Karpas-422 (cell line): ENCODE measurements around the gene CEMP1. TPM values are rescaled to one million over a fixed set of nuclear protein-coding genes. Genes with fewer than 3 reads are reported as not detected.
"Not testable (repeated sequence)": the region's sequence is repeated elsewhere in the genome, so short reads cannot be mapped to it uniquely, and the experiment has no call there.

Experiments
- DNase-seq: peaks from one replicate; pipeline ENCODE4 v3.0.0-alpha.2; 2015
- H2AFZ ChIP-seq: fragments of 200-600 bp; sonication (generic); 2 replicates; pipeline ENCODE4 v1.6.1; 2014; ENCODE audit warnings: antibody characterized with exemption, low read length, mixed read lengths
- H3K27ac ChIP-seq: fragments of 200-600 bp; sonication (generic); 2 replicates; pipeline ENCODE4 v1.5.1; 2014; ENCODE audit warnings: mild to moderate bottlenecking, low read length, moderate library complexity
- H3K27me3 ChIP-seq: fragments of 200-600 bp; sonication (generic); 2 replicates; pipeline ENCODE4 v1.6.1; 2014; ENCODE audit warnings: low read length, mixed read lengths
- H3K36me3 ChIP-seq: fragments of 200-600 bp; sonication (generic); 2 replicates; pipeline ENCODE4 v1.6.1; 2014; ENCODE audit warnings: low read length, mixed read lengths; ENCODE audit not compliant: insufficient read depth
- H3K4me1 ChIP-seq: fragments of 200-600 bp; sonication (generic); 2 replicates; pipeline ENCODE4 v1.6.1; 2014; ENCODE audit warnings: mild to moderate bottlenecking, low read length, mixed read lengths
- H3K4me2 ChIP-seq: fragments of 200-600 bp; sonication (generic); 2 replicates; pipeline ENCODE4 v1.6.1; 2014; ENCODE audit warnings: low read length, low read depth, mild to moderate bottlenecking; ENCODE audit not compliant: poor library complexity, severe bottlenecking
- H3K4me3 ChIP-seq: fragments of 200-600 bp; sonication (generic); 2 replicates; pipeline ENCODE4 v1.5.1; 2014; ENCODE audit warnings: mild to moderate bottlenecking, antibody characterized with exemption, low read length, mixed read lengths
- H3K79me2 ChIP-seq: fragments of 200-600 bp; sonication (generic); 2 replicates; pipeline ENCODE4 v1.6.1; 2014; ENCODE audit warnings: mild to moderate bottlenecking, low read length, mixed read lengths
- H3K9ac ChIP-seq: fragments of 200-600 bp; sonication (generic); 2 replicates; pipeline ENCODE4 v1.6.0; 2014; ENCODE audit warnings: low read length
- H3K9me2 ChIP-seq: fragments of 200-600 bp; sonication (generic), shearing (Covaris generic); replicated peaks from 2 replicates; pipeline ENCODE4 v1.6.0; 2014; ENCODE audit warnings: mild to moderate bottlenecking, low read length, moderate library complexity; ENCODE audit not compliant: insufficient read depth
- H3K9me3 ChIP-seq: fragments of 300-700, 200-600 bp; sonication (generic); 2 replicates; pipeline ENCODE4 v1.6.1; 2014; ENCODE audit warnings: low read length, mixed read lengths
- H4K20me1 ChIP-seq: fragments of 200-600 bp; sonication (generic); 2 replicates; pipeline ENCODE4 v1.6.1; 2014; ENCODE audit warnings: mild to moderate bottlenecking, antibody characterized with exemption, low read length, low read depth; ENCODE audit not compliant: insufficient read depth
- total RNA-seq: library from RNA; depleted of rRNA; stranded (reverse); fragments of >200 nt; shearing (Covaris generic); gene quantifications from 2 replicates; pipeline ENCODE4 v1.2.3, GENCODE V29; 2014; ENCODE audit warnings: low replicate concordance

Gene CEMP1
- total RNA-seq, 1 experiment from 2014 or later: not detected

GRCh38 chr16:2533142-2533755, 2.0 kb upstream of the CEMP1 start:
- H3K9ac ChIP-seq: peak overlapping the region; percentile 83

GRCh38 chr16:2532494-2533141, 1.4 kb upstream of the CEMP1 start:
- H4K20me1 ChIP-seq: no peaks in the 10 kb centered on the region
- no peaks in the 10 kb centered on the region for H3K27me3 ChIP-seq
- DNase-seq: peak; percentile 79
- peak overlapping the region; percentile 98 for H3K4me2 ChIP-seq
- peaks cover 27% of the 10 kb centered on the region for H3K4me1 ChIP-seq
- H3K79me2 ChIP-seq: no peaks in the 10 kb centered on the region
- H3K9ac ChIP-seq: peak overlapping the region; percentile 83
- peak overlapping the region; percentile 80 for H3K4me3 ChIP-seq
- no peaks in the 10 kb centered on the region for H3K9me2 ChIP-seq
- H2AFZ ChIP-seq: peak overlapping the region; percentile 72; the same call in 1 of the 2 replicates
- no peaks in the 10 kb centered on the region for H3K9me3 ChIP-seq
- no peaks in the 10 kb centered on the region for H3K36me3 ChIP-seq
- H3K27ac ChIP-seq: peak overlapping the region; percentile 84

More at GRCh38 chr16:2533142-2533755, 2.0 kb upstream of the CEMP1 start:
- not testable (repeated sequence) for H3K27me3 ChIP-seq, H3K36me3 ChIP-seq, H3K79me2 ChIP-seq, H4K20me1 ChIP-seq, H3K9me2 ChIP-seq, H3K9me3 ChIP-seq, DNase-seq
- peak overlapping the region; percentile 80 for H3K4me3 ChIP-seq
- H2AFZ ChIP-seq: 0 out of 2 replicates have a peak overlapping the region, but pooled peaks have one; percentile 72
- peaks cover 27% of the 10 kb centered on the region for H3K4me1 ChIP-seq
- H3K27ac ChIP-seq: peak overlapping the region; percentile 84
- H3K4me2 ChIP-seq: peak overlapping the region; percentile 98

- H3K9me2 ChIP-seq: no peaks in the 10 kb centered on the region
These were observed 687 bp upstream of the CEMP1 start for GRCh38 chr16:2531696-2532493.

GRCh38 chr16:2530629-2531318, 434 bp downstream of the CEMP1 start:
- Histone ChIP-seq H2AFZ (no peak overlapping the region), H3K4me2 (peak overlapping the region; percentile 98), H3K4me3 (no peak overlapping the region), H3K9me2 (no peaks in the 10 kb centered on the region), H3K4me1 (peaks cover 21% of the 10 kb centered on the region), H3K9ac (peak overlapping the region; percentile 73), H3K9me3 (no peaks in the 10 kb centered on the region), H4K20me1 (no peaks in the 10 kb centered on the region), H3K79me2 (no peaks in the 10 kb centered on the region), H3K27me3 (no peaks in the 10 kb centered on the region), H3K27ac (peak overlapping the region; percentile 41; the same call in 1 of the 2 replicates), H3K36me3 (no peaks in the 10 kb centered on the region)
- DNase-seq: no peak

More at GRCh38 chr16:2531696-2532493, 687 bp upstream of the CEMP1 start:
- H3K27ac ChIP-seq: peak overlapping the region; percentile 84
- no peaks in the 10 kb centered on the region for H3K36me3 ChIP-seq
- peak overlapping the region; percentile 98 for H3K4me2 ChIP-seq
- no peaks in the 10 kb centered on the region for H4K20me1 ChIP-seq
- peak overlapping the region; percentile 72; the same call in 1 of the 2 replicates for H2AFZ ChIP-seq
- no peaks in the 10 kb centered on the region for H3K27me3 ChIP-seq
- peak overlapping the region; percentile 83 for H3K9ac ChIP-seq
- no peaks in the 10 kb centered on the region for H3K9me3 ChIP-seq
- H3K4me1 ChIP-seq: peaks cover 22% of the 10 kb centered on the region
- DNase-seq: peak; percentile 99
- H3K79me2 ChIP-seq: no peaks in the 10 kb centered on the region
- peak overlapping the region; percentile 80 for H3K4me3 ChIP-seq

- no peaks in the 10 kb centered on the region for H3K79me2 ChIP-seq
- no peaks in the 10 kb centered on the region for H4K20me1 ChIP-seq
- H2AFZ ChIP-seq: no peak overlapping the region
- no peaks in the 10 kb centered on the region for H3K27me3 ChIP-seq
- H3K9me2 ChIP-seq: no peaks in the 10 kb centered on the region
- H3K4me3 ChIP-seq: no peak overlapping the region
- no peaks in the 10 kb centered on the region for H3K9me3 ChIP-seq
- no peak overlapping the region for H3K27ac ChIP-seq
- H3K9ac ChIP-seq: no peak overlapping the region
- H3K36me3 ChIP-seq: no peaks in the 10 kb centered on the region
- peaks cover 21% of the 10 kb centered on the region for H3K4me1 ChIP-seq
- DNase-seq: no peak
- H3K4me2 ChIP-seq: no peak overlapping the region
These were observed 1.1 kb downstream of the CEMP1 start for GRCh38 chr16:2529961-2530628.

GRCh38 chr16:2529061-2529931, 1.9 kb downstream of the CEMP1 start:
- no peak overlapping the region for H3K9ac ChIP-seq

More at GRCh38 chr16:2529061-2529931, 1.9 kb downstream of the CEMP1 start:
- H3K4me1 ChIP-seq: peaks cover 21% of the 10 kb centered on the region
- H3K4me2 ChIP-seq: no peak overlapping the region
- H3K4me3 ChIP-seq: no peak overlapping the region
- no peaks in the 10 kb centered on the region for H4K20me1 ChIP-seq
- no peaks in the 10 kb centered on the region for H3K9me2 ChIP-seq
- H3K27me3 ChIP-seq: no peaks in the 10 kb centered on the region
- H3K9me3 ChIP-seq: no peaks in the 10 kb centered on the region
- no peak overlapping the region for H3K27ac ChIP-seq
- no peak overlapping the region for H2AFZ ChIP-seq
- DNase-seq: no peak
- no peaks in the 10 kb centered on the region for H3K36me3 ChIP-seq
- no peaks in the 10 kb centered on the region for H3K79me2 ChIP-seq
